ENCODE measurements around the gene BANF2. TPM values are rescaled to one million over a fixed set of nuclear protein-coding genes. Genes with fewer than 3 reads are reported as not detected.

BANF2 gene
- total and polyA plus RNA-seq, 2 of the 13 experiments (the other 11 are each of a cell fraction or from before 2014, with no cell fraction given): 0.35 TPM; not detected in 1

DNA sequence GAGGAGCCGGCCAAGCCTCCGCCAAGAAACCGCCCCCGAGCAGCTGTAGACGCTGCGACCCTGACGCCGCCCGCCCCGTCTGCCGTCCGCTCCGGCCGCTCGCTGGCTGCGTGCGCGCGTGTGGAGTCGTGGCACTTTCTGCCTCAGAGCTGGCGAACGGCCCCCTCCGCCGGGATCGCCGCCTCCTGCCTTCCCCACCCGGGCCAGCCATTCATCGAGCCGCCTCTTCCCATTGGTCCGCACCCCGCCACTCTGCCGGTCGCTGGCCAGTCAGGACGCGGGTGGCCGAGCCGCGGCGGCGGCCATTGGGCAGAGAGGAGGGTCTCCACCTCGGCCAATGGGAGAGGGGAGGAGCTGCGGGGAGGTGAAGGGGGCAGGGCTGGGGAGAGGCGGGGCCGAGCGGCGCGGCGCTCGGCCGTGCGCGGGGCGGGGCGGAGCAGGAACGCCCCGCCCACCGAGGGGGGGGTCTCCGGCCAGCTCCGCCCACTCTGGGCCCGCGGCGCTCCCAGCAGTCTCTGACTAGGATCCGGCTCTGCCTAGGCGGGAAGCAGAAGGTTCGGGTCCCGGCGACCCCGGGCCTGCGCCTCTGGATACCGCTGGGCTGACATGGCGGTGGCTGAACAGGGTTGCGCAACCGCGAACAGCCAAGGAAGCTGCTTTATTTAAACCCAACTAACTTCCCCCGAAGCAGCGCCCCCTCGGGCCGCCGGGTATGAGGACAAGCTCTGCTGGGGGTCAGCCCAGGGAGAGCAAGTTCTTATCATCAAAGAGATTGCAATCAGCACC is 17.5 kb upstream of the BANF2 start, which contains the start of gene RRBP1 (continued):
- TF ChIP-seq, protein P1, sequence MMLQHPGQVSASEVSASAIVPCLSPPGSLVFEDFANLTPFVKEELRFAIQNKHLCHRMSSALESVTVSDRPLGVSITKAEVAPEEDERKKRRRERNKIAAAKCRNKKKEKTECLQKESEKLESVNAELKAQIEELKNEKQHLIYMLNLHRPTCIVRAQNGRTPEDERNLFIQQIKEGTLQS (CRISPR knock-in tag; IDR thresholded peaks at IDR 0.05): peak; percentile 82
- peak; percentile 70; the same call in 1 of the 2 replicates for TF ChIP-seq ZNF263 (CRISPR knock-in tag; IDR thresholded peaks at IDR 0.05)
- TF ChIP-seq ZNF703 (CRISPR knock-in tag; IDR thresholded peaks at IDR 0.05; ENCODE audit: borderline replicate concordance): peak; percentile 86
- TF ChIP-seq AKAP8 (CRISPR knock-in tag; IDR thresholded peaks at IDR 0.05): peak; percentile 9; the same call in 1 of the 2 replicates
- TF ChIP-seq TP53 (CRISPR knock-in tag; conservative IDR thresholded peaks at IDR 0.05): peak; percentile 81; the same call in 1 of the 2 replicates
- peak; percentile 99 for TF ChIP-seq ZNF644 (CRISPR knock-in tag; IDR thresholded peaks at IDR 0.05; ENCODE audit: low read depth)
- peak; percentile 86 for TF ChIP-seq ZNF788 (CRISPR knock-in tag; IDR thresholded peaks at IDR 0.05; ENCODE audit: borderline replicate concordance)
- TF ChIP-seq ZNF101 (CRISPR knock-in tag; IDR thresholded peaks at IDR 0.05; ENCODE audit: borderline replicate concordance, low read depth): no peak
- TF ChIP-seq NR2F6 (IDR thresholded peaks at IDR 0.05): peak; percentile 76; the same call in 1 of the 2 replicates
- peak; percentile 77 for TF ChIP-seq NR2F6 (CRISPR knock-in tag; IDR thresholded peaks at IDR 0.05)
- TF ChIP-seq EP300 (IDR thresholded peaks at IDR 0.05; ENCODE audit: low read depth in 2 of 2, low read length in 2 of 2): peak; percentile 51 to 93
- peak; percentile 71 for TF ChIP-seq EP300 (CRISPR knock-in tag; IDR thresholded peaks at IDR 0.05; ENCODE audit: borderline replicate concordance)
- TF ChIP-seq ZNF678 (CRISPR knock-in tag; IDR thresholded peaks at IDR 0.05): peak; percentile 81; the same call in 1 of the 2 replicates
- TF ChIP-seq DBP (CRISPR knock-in tag; IDR thresholded peaks at IDR 0.05; ENCODE audit: not compliant biosample characterization): peak; percentile 49
- peak; percentile 78 for TF ChIP-seq CREB1 (IDR thresholded peaks at IDR 0.05)
- TF ChIP-seq CREB1 (CRISPR knock-in tag; IDR thresholded peaks at IDR 0.05): no peak
- TF ChIP-seq ZKSCAN5 (CRISPR knock-in tag; IDR thresholded peaks at IDR 0.05): no peak
- peak; percentile 84 for TF ChIP-seq ZNF12 (CRISPR knock-in tag; IDR thresholded peaks at IDR 0.05)
- no peak; the same call in none of the 2 replicates for TF ChIP-seq KLF6 (CRISPR knock-in tag; IDR thresholded peaks at IDR 0.05)
- TF ChIP-seq KLF15 (CRISPR knock-in tag; IDR thresholded peaks at IDR 0.05; ENCODE audit: borderline replicate concordance): peak; percentile 91; the same call in 1 of the 2 replicates
- peak; percentile 97; the same call in 1 of the 2 replicates for TF ChIP-seq EED (CRISPR knock-in tag; IDR thresholded peaks at IDR 0.05)
- TF ChIP-seq CBX2 (IDR thresholded peaks at IDR 0.05; ENCODE audit: low read depth, low read length): no peak
- TF ChIP-seq CBX2 (CRISPR knock-in tag; IDR thresholded peaks at IDR 0.05; ENCODE audit: low read depth): 0 out of 2 replicates have a peak, but pooled peaks have one; percentile 15
- TF ChIP-seq ZC3H4 (CRISPR knock-in tag; IDR thresholded peaks at IDR 0.05; ENCODE audit: borderline replicate concordance): peak; percentile 78; the same call in 1 of the 2 replicates
- peak; percentile 93; the same call in 1 of the 2 replicates for TF ChIP-seq MTERF4 (CRISPR knock-in tag; IDR thresholded peaks at IDR 0.05)
- peak; percentile 92 for TF ChIP-seq ZNF607 (CRISPR knock-in tag; IDR thresholded peaks at IDR 0.05; ENCODE audit: borderline replicate concordance)
- TF ChIP-seq GATAD2A (CRISPR knock-in tag; IDR thresholded peaks at IDR 0.05): peak; percentile 94
- no peak; the same call in 1 of the 2 replicates for TF ChIP-seq ZNF34 (CRISPR knock-in tag; IDR thresholded peaks at IDR 0.05; ENCODE audit: borderline replicate concordance)
- TF ChIP-seq SMAD3 (CRISPR knock-in tag; IDR thresholded peaks at IDR 0.05): peak; percentile 93
- TF ChIP-seq ZFP36 (IDR thresholded peaks at IDR 0.05; ENCODE audit: borderline replicate concordance, low read depth, low read length, partially characterized antibody): no peak

Data from HepG2 (cell line).